DMS153 treated with DMSO at 0.1 percent for 48 hours (cell line): ENCODE data around the gene NELFCD.
"Not testable (repeated sequence)": the region's sequence is repeated elsewhere in the genome, so short reads cannot be mapped to it uniquely, and the experiment has no call there.

ENCODE experiments used
- DNase-seq: peaks from one replicate; lab custom pipeline; 2025; ENCODE audit not compliant: unreplicated experiment; lab: John Stamatoyannopoulos, UW

The NELFCD gene

GRCh38 chr20:58973179-58973578 is 7.9 kb upstream of the NELFCD start:
- no peak for DNase-seq

GRCh38 chr20:58973866-58974265 is 7.2 kb upstream of the NELFCD start:
- DNase-seq = no peak

- no peak for DNase-seq
Measured at GRCh38 chr20:58975353-58975752, 5.7 kb upstream of the NELFCD start.

GRCh38 chr20:58976061-58976730 is 4.9 kb upstream of the NELFCD start:
- DNase-seq = no peak

- no peak for DNase-seq
Measured at GRCh38 chr20:58978351-58979190, 2.5 kb upstream of the NELFCD start.

- DNase-seq = peak; percentile 7
Measured at GRCh38 chr20:58981628-58982364, 740 bp downstream of the NELFCD start.

GRCh38 chr20:58982406-58983114 is 1.5 kb downstream of the NELFCD start:
- no peak for DNase-seq

- DNase-seq = not testable (repeated sequence)
Measured at GRCh38 chr20:58983115-58983468, 2.0 kb downstream of the NELFCD start.

GRCh38 chr20:58984691-58985090 is 3.6 kb downstream of the NELFCD start:
- no peak for DNase-seq

GRCh38 chr20:58985656-58986055 is 4.6 kb downstream of the NELFCD start:
- no peak for DNase-seq

- DNase-seq = no peak
Measured at GRCh38 chr20:58986286-58986967, 5.4 kb downstream of the NELFCD start.

GRCh38 chr20:58986968-58987517 is 6.0 kb downstream of the NELFCD start:
- no peak for DNase-seq

GRCh38 chr20:58987790-58988564 is 6.9 kb downstream of the NELFCD start:
- DNase-seq = no peak

- no peak for DNase-seq
Measured at GRCh38 chr20:58988565-58988882, 7.5 kb downstream of the NELFCD start.

- DNase-seq = no peak
Measured at GRCh38 chr20:58989196-58989595, 8.1 kb downstream of the NELFCD start.

- no peak for DNase-seq
Measured at GRCh38 chr20:58990651-58991445, 9.8 kb downstream of the NELFCD start.

- DNase-seq = no peak
Measured at GRCh38 chr20:58991715-58992114, 10.7 kb downstream of the NELFCD start.

GRCh38 chr20:58992911-58993310 is 11.9 kb downstream of the NELFCD start:
- no peak for DNase-seq
